GM19397 (cell line): ENCODE measurements around the gene CALML5.

ENCODE experiments used
- ATAC-seq: cut with Tn5 transposase; IDR thresholded peaks from one replicate; pipeline ENCODE4 v1.9.1; 2021; ENCODE audit warnings: mild to moderate bottlenecking, moderate library complexity; ENCODE audit not compliant: unreplicated experiment

CALML5 gene

GRCh38 chr10:5517546-5517945 lies 18.2 kb upstream of the CALML5 start:
- no peak for ATAC-seq

GRCh38 chr10:5515948-5516761 lies 16.8 kb upstream of the CALML5 start:
- ATAC-seq: no peak

DNA sequence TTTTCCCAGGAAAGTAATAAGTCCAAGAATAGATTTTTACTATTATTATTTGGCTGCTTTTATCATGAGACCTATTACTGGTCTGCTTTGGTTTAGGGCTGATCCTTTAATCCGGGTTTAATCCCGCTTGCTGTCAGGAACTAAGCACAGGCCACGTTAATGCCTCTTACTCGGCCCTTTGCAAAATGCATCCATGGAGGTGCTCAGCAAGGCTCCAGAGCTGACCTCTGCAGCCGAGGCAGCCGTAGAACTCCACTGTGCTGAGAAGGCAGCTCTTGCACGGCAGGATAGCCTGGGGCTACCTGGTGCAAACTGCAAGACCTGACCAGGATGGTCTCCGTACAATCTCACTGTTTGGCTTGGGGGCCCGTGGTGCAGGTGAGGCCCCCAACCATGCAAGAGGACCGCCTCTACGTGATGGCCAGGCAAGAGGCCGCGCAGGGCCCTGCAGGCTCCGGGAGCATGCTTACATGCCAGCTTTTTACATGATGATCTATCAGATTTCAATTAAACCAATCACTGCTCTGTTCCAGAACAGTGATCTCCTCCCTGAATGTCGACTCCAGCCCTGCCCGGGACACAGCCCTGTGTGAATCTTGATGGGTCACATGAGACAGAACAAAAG lies 15.0 kb upstream of the CALML5 start:
- ATAC-seq: no peak

GRCh38 chr10:5512881-5513612 lies 13.7 kb upstream of the CALML5 start:
- ATAC-seq: no peak

DNA sequence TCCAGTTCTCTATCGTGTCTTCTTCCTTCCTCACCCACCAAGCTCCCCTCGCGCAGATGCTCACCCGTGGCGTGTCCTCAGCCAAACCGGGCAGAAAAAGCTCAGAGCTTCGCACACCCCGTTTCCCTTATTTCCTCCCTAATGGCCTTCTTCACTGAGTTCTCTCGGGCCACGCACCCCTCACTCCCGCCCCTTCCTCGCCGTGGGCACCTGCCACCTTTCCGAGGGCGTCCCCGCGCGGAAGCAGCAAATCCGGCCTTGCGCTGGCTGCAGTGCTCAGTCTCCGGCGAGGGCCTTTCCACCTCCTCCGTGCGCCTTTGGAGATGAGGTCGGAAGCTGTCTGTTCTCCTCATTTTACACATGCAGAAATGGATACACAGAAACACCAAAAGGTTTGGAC lies 13.0 kb upstream of the CALML5 start:
- ATAC-seq: no peak

GRCh38 chr10:5511885-5512280 lies 12.5 kb upstream of the CALML5 start:
- no peak for ATAC-seq

DNA sequence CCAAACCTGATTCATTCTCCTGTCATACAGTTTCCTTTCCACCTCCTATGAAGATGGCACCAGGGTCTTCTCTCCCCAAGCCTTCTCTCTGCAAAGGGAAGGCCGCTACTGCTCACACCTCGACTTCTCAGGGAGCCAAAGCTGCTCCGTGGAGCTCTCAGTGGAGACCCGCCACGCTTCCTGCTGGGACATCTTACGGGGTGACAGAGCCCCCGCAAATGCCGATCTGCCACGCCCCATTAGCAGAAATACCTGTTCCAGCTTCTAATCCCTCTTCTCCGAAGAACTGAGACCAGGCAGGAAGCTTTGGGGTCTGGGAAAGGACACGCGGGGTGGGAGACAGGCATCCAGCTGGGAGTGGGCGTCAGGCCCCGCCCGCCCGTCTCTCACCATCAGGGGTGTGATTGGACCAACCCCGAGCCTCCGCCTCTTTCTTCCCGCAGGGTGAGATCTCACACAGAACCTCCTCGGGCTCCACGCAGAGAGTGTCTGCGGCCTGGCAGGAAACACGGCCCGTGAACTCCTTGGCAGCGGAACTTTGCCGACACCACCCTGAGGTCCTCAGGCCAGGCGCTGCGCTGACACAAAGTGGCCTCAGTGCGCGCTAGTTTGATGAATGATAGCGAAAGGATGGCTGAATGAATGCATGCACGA lies 12.0 kb upstream of the CALML5 start:
- ATAC-seq: no peak

DNA sequence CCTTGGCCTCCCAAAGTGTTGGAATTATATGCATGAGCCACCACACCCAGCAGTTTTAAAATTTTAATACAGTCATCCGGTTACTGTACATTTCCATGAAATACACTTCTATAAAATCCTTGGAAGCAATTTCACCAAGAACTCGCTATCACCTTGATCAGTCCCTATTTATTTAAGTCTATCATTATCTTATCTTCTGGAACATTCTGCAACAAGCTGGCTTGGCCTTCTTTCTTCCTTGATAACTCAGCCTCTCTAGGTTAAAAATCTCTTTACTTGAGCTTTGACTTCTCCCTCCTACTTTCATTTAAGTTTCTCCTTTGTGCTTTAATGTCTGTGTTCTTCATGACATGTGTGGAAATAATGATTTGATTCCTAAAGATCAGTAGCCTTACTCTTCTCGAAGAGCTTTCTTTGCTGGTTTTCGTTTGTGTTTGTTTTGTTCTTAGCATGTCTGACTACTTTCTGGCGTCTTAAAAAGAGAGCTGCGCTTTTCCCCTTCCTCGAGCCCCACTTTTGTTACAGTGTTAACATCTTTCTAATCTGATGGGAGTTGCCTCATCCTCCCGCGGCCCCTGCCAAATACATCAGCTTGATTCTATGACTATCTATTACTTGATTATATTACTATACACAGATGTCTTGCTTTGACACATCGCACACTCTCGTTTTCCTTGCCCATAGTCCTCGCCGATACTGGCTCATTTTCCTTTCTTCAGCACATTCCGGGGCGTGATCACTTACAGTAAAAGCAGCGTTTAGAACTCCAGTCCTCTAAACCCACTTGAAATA lies 11.1 kb upstream of the CALML5 start:
- no peak for ATAC-seq

GRCh38 chr10:5509691-5510090 lies 10.3 kb upstream of the CALML5 start:
- ATAC-seq: no peak

DNA sequence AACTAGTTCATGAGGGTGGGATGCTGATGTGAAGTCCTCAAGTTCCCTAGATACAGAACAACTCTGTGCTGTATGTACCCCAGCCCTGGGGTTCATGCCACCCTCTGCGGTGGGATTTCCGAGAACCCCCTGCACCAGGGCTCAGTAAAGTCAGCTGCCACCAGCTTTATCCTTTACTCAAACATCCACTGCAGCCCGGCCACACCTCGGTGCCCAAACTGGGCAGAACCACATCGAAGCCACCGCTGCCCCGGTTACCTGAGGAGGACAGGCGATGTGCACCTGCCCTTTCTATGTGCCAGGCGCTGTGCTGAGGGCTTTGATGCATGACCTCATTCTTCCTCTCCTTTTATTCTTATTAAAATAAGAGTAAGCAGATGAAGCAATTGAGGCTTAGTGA lies 9.9 kb upstream of the CALML5 start:
- ATAC-seq: no peak

- no peak for ATAC-seq
Observed at GRCh38 chr10:5508786-5509185, 9.4 kb upstream of the CALML5 start.

- no peak for ATAC-seq
Observed at GRCh38 chr10:5508161-5508604, 8.8 kb upstream of the CALML5 start.

DNA sequence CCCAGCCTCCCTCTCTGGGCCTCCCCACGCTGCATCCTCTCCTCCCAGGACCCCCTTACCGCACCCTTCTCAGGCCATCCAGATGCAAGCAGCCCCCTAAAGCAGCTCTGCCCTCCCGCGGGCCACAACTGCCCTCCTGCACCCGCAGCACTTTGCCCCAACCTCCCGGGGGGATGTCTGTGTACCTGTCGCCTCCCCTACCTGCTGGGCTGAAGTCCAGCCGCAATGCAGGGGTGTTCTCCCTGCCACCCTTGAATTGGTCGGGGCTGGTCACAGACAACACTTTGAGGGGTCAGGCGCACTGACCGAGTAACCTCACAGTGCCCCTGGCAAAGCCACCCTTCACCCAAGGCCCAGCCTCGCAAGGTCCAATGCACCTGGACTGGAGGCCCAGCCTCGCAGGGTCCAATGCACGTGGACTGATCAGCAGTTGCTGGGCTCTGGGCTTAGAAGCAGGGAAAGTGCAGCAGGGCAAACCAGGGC lies 8.3 kb upstream of the CALML5 start:
- no peak for ATAC-seq

- no peak for ATAC-seq
Observed at GRCh38 chr10:5506751-5507648, 7.6 kb upstream of the CALML5 start.

- no peak for ATAC-seq
Observed at GRCh38 chr10:5506246-5506645, 6.9 kb upstream of the CALML5 start.

DNA sequence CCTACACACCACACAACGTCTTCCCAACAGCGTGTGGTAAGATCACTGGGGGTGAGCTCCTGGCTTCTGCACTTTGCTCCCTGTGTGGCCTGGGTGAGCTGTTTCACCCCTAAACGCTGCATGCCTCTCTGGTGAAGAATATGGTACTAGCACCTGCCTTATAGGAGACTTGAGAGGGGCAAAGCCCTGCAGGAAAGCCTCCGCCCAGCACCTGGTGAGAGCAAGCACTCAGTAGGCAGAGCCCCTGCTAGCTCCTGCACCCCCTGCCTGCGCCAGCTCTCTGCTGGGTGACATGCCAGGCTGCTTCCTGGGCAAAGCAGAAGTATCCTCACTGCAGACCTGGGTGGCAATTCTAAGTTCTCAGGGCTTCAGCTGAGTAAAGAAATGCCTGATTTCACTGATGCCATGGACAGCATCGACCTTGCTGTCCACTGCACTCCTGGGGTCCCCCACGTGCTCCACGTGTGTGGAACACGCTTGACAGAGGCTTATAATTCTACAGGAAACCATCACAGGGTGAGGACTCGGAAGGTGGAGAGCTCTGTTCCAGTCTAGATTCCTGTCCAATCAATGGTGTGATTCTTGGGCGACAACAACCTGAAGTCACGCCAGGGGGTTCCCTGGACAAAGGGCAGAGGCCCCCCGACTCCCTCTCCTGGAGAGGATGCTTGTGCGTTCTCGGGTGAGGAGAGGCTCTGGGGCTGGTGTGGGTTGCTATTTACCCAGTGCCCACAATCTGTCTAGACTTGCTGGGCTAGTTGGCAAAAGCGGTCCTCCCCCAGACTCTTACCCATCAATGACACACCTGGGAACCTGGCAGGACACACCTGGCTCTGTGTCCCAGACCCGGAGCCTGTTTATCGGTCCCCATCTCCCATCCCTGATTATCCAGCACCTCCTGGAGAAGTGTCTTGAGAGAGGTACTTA lies 5.0 kb upstream of the CALML5 start:
- ATAC-seq: no peak

- ATAC-seq: no peak
Observed at GRCh38 chr10:5503477-5503835, 4.1 kb upstream of the CALML5 start.
